K562 (cell line): ENCODE measurements around the gene NAB1.

ENCODE experiments used
- CBFA2T3 ChIP-seq: fragments of 450-650 bp; IDR thresholded peaks from 2 replicates; pipeline ENCODE4 v1.6.1; 2017
- HDAC2 ChIP-seq: fragments of 450-650 bp; IDR thresholded peaks from 2 replicates; pipeline ENCODE4 v1.6.1; 2016; ENCODE audit warnings: mild to moderate bottlenecking
- HDAC8 ChIP-seq: fragments of 450-650 bp; IDR thresholded peaks from 2 replicates; pipeline ENCODE4 v1.6.1; 2016; ENCODE audit warnings: mild to moderate bottlenecking, missing genetic modification characterization, moderate library complexity, missing compliant biosample characterization
- KLF16 ChIP-seq: IDR thresholded peaks from 2 replicates; pipeline ENCODE4 v1.6.1; 2016; ENCODE audit warnings: antibody characterized with exemption
- KLF6 ChIP-seq: fragments of 250-450 bp; sonication (Bioruptor Pico); IDR thresholded peaks from 2 replicates; pipeline ENCODE4 v1.4.0; 2020; ENCODE audit warnings: mild to moderate bottlenecking, moderate library complexity, borderline replicate concordance
- MEF2A ChIP-seq: IDR thresholded peaks from 2 replicates; pipeline ENCODE4 v1.6.1; 2011; ENCODE audit warnings: low read depth, mild to moderate bottlenecking, low read length, moderate library complexity; ENCODE audit not compliant: control insufficient read depth
- POLR2AphosphoS5 ChIP-seq: IDR thresholded peaks from 2 replicates; pipeline ENCODE4 v1.6.1; 2011; ENCODE audit warnings: mild to moderate bottlenecking, low read depth, low read length, moderate library complexity; ENCODE audit not compliant: control insufficient read depth, insufficient read depth
- ZNF121 ChIP-seq: sonication (generic); formaldehyde crosslinking; conservative IDR thresholded peaks from 2 replicates; pipeline ENCODE4 v1.8.0; 2022; ENCODE audit warnings: missing genetic modification reagents
- ZNF217 ChIP-seq: sonication (generic); formaldehyde crosslinking; IDR thresholded peaks from 2 replicates; pipeline ENCODE4 v1.8.0; 2022; ENCODE audit warnings: mild to moderate bottlenecking, missing genetic modification reagents
- ZNF431 ChIP-seq: sonication (generic); formaldehyde crosslinking; IDR thresholded peaks from 2 replicates; pipeline ENCODE4 v1.8.0; 2022; ENCODE audit warnings: mild to moderate bottlenecking, missing genetic modification reagents
- ZNF76 ChIP-seq: fragments of 250-450 bp; sonication (Bioruptor Pico); IDR thresholded peaks from 2 replicates; pipeline ENCODE4 v1.4.0; 2020; ENCODE audit warnings: mild to moderate bottlenecking, moderate library complexity, borderline replicate concordance
- TF ChIP-seq, protein P1 (sequence below): sonication (generic); formaldehyde crosslinking; IDR thresholded peaks from 2 replicates; pipeline ENCODE4 v1.8.1; 2023; ENCODE audit warnings: mild to moderate bottlenecking, missing genetic modification reagents
- TF ChIP-seq, protein P2 (sequence below): sonication (generic); formaldehyde crosslinking; IDR thresholded peaks from 2 replicates; pipeline ENCODE4 v1.8.1; 2022; ENCODE audit warnings: missing genetic modification reagents
- TF ChIP-seq, protein P3 (sequence below): fragments of 250-450 bp; sonication (Bioruptor Pico); IDR thresholded peaks from 2 replicates; pipeline ENCODE4 v1.9.0; 2021; ENCODE audit warnings: mild to moderate bottlenecking

- TF ChIP-seq MEF2A (no peak), POLR2AphosphoS5 (no peak), ZNF217 (CRISPR knock-in tag) (no peak), ZNF121 (CRISPR knock-in tag) (no peak), ZNF76 (CRISPR knock-in tag) (no peak), KLF16 (no peak), HDAC2 (no peak), HDAC8 (tag) (no peak), CBFA2T3 (no peak), ZNF431 (CRISPR knock-in tag) (no peak), KLF6 (CRISPR knock-in tag) (no peak)
- TF ChIP-seq, protein P1, sequence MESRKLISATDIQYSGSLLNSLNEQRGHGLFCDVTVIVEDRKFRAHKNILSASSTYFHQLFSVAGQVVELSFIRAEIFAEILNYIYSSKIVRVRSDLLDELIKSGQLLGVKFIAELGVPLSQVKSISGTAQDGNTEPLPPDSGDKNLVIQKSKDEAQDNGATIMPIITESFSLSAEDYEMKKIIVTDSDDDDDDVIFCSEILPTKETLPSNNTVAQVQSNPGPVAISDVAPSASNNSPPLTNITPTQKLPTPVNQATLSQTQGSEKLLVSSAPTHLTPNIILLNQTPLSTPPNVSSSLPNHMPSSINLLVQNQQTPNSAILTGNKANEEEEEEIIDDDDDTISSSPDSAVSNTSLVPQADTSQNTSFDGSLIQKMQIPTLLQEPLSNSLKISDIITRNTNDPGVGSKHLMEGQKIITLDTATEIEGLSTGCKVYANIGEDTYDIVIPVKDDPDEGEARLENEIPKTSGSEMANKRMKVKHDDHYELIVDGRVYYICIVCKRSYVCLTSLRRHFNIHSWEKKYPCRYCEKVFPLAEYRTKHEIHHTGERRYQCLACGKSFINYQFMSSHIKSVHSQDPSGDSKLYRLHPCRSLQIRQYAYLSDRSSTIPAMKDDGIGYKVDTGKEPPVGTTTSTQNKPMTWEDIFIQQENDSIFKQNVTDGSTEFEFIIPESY: no peak
- TF ChIP-seq, protein P2, sequence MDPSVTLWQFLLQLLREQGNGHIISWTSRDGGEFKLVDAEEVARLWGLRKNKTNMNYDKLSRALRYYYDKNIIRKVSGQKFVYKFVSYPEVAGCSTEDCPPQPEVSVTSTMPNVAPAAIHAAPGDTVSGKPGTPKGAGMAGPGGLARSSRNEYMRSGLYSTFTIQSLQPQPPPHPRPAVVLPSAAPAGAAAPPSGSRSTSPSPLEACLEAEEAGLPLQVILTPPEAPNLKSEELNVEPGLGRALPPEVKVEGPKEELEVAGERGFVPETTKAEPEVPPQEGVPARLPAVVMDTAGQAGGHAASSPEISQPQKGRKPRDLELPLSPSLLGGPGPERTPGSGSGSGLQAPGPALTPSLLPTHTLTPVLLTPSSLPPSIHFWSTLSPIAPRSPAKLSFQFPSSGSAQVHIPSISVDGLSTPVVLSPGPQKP (CRISPR knock-in tag): no peak
- TF ChIP-seq, protein P3, sequence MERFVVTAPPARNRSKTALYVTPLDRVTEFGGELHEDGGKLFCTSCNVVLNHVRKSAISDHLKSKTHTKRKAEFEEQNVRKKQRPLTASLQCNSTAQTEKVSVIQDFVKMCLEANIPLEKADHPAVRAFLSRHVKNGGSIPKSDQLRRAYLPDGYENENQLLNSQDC: no peak
Measured at GRCh38 chr2:190696792-190697398, 48.0 kb downstream of the NAB1 start.
